GM18511 (cell line): ENCODE data around the gene KCNJ11.
"Not testable (repeated sequence)": the region's sequence is repeated elsewhere in the genome, so short reads cannot be mapped to it uniquely, and the experiment has no call there.

ENCODE experiments used
- ATAC-seq: cut with Tn5 transposase; IDR thresholded peaks from one replicate; pipeline ENCODE4 v1.9.1; 2021; ENCODE audit warnings: mild to moderate bottlenecking, moderate library complexity; ENCODE audit not compliant: unreplicated experiment

The KCNJ11 gene

GRCh38 chr11:17388609-17389210 is at the start of gene KCNJ11:
KCNJ11 (minus strand) TSS chr11:17388659; CDS start chr11:17388091, 568 bp downstream.
- ATAC-seq, result peak; percentile 47

GRCh38 chr11:17437366-17437765 is 48.9 kb upstream of the KCNJ11 start:
- no peak for ATAC-seq

GRCh38 chr11:17434108-17434507 is 45.6 kb upstream of the KCNJ11 start:
- ATAC-seq, result no peak

GRCh38 chr11:17432002-17432401 is 43.5 kb upstream of the KCNJ11 start:
- ATAC-seq, result no peak

- no peak for ATAC-seq
These were observed 42.7 kb upstream of the KCNJ11 start for GRCh38 chr11:17431139-17431538.

- ATAC-seq, result no peak
These were observed 42.2 kb upstream of the KCNJ11 start for GRCh38 chr11:17430616-17431015.

- no peak for ATAC-seq
These were observed 40.5 kb upstream of the KCNJ11 start for GRCh38 chr11:17428925-17429324.

- ATAC-seq, result no peak
These were observed 39.8 kb upstream of the KCNJ11 start for GRCh38 chr11:17428261-17428660.

GRCh38 chr11:17426233-17426632 is 37.8 kb upstream of the KCNJ11 start:
- not testable (repeated sequence) for ATAC-seq

- ATAC-seq, result no peak
These were observed 35.3 kb upstream of the KCNJ11 start for GRCh38 chr11:17423533-17424310.

GRCh38 chr11:17421781-17422180 is 33.3 kb upstream of the KCNJ11 start:
- ATAC-seq, result no peak

GRCh38 chr11:17418444-17419081 is 30.1 kb upstream of the KCNJ11 start:
- no peak for ATAC-seq

- ATAC-seq, result no peak
These were observed 28.0 kb upstream of the KCNJ11 start for GRCh38 chr11:17416492-17416891.

- no peak for ATAC-seq
These were observed 27.2 kb upstream of the KCNJ11 start for GRCh38 chr11:17415523-17416104.

GRCh38 chr11:17414992-17415391 is 26.5 kb upstream of the KCNJ11 start:
- no peak for ATAC-seq

- no peak for ATAC-seq
These were observed 25.9 kb upstream of the KCNJ11 start for GRCh38 chr11:17414317-17414737.

GRCh38 chr11:17413414-17414316 is 25.2 kb upstream of the KCNJ11 start:
- ATAC-seq, result no peak

- ATAC-seq, result no peak
These were observed 24.2 kb upstream of the KCNJ11 start for GRCh38 chr11:17412488-17413180.

GRCh38 chr11:17411418-17411817 is 23.0 kb upstream of the KCNJ11 start:
- no peak for ATAC-seq
